HepG2 (cell line): ENCODE results near the gene KAT14. TPM values are rescaled to one million over a fixed set of nuclear protein-coding genes. Genes with fewer than 3 reads are reported as not detected.

Experiments used
- ATF7 ChIP-seq, 2 experiments: fragments of 450-650 bp in 1 of 2; sonication (generic) in 1 of 2; formaldehyde crosslinking in 1 of 2; IDR thresholded peaks; 2 replicates each; pipeline versions ENCODE4 v1.4.0 to v1.6.1; 2016 to 2020; ENCODE audit warnings: antibody characterized with exemption in 1 of 2, mild to moderate bottlenecking in 1 of 2, missing genetic modification reagents in 1 of 2
- HES4 ChIP-seq: sonication (generic); formaldehyde crosslinking; IDR thresholded peaks from 2 replicates; pipeline ENCODE4 v1.9.0; 2021; ENCODE audit warnings: mild to moderate bottlenecking, missing genetic modification reagents, borderline replicate concordance
- HNRNPL ChIP-seq: fragments of 200-400 bp; formaldehyde crosslinking; IDR thresholded peaks from 2 replicates; pipeline ENCODE4 v1.6.1; 2017; ENCODE audit warnings: mild to moderate bottlenecking, low read depth, low read length
- MED13 ChIP-seq: sonication (generic); formaldehyde crosslinking; IDR thresholded peaks from 2 replicates; pipeline ENCODE4 v1.5.0; 2020; ENCODE audit warnings: missing genetic modification reagents
- MTA1 ChIP-seq: sonication (generic); formaldehyde crosslinking; IDR thresholded peaks from 2 replicates; pipeline ENCODE4 v1.4.0; 2020; ENCODE audit warnings: missing genetic modification reagents, mild to moderate bottlenecking, borderline replicate concordance
- NAIF1 ChIP-seq: sonication (generic); formaldehyde crosslinking; IDR thresholded peaks from 2 replicates; pipeline ENCODE4 v1.5.0; 2020; ENCODE audit warnings: mild to moderate bottlenecking, missing genetic modification reagents, borderline replicate concordance
- PRMT3 ChIP-seq: sonication (generic); formaldehyde crosslinking; IDR thresholded peaks from 2 replicates; pipeline ENCODE4 v1.8.1; 2022; ENCODE audit warnings: low read depth, mild to moderate bottlenecking, moderate library complexity, missing genetic modification reagents, borderline replicate concordance
- ZMAT3 ChIP-seq: sonication (generic); formaldehyde crosslinking; conservative IDR thresholded peaks from 2 replicates; pipeline ENCODE4 v1.7.0; 2021; ENCODE audit warnings: missing genetic modification reagents
- ZNF331 ChIP-seq: sonication (generic); formaldehyde crosslinking; IDR thresholded peaks from 2 replicates; pipeline ENCODE4 v1.4.0; 2020; ENCODE audit warnings: missing genetic modification reagents
- ZSCAN25 ChIP-seq: sonication (generic); formaldehyde crosslinking; IDR thresholded peaks from 2 replicates; pipeline ENCODE4 v1.8.0; 2022; ENCODE audit warnings: mild to moderate bottlenecking, missing genetic modification reagents
- polyA plus RNA-seq, 8 experiments: library from polyadenylated mRNA; depleted of rRNA in 3 of 8; stranded (reverse) in 7 of 8; unstranded in 1 of 8; fragments of >200 nt; fragmentation: Illumina TruSeq in 4 of 8; extraction: Trizol in 4 of 8; gene quantifications; 2 replicates each; pipeline versions ENCODE4 v1.2.1 to v1.2.3, GENCODE V29; 2011 to 2016; ENCODE audit warnings: low read depth in 4 of 8, missing spikeins in 1 of 8, mixed read lengths in 1 of 8; ENCODE audit not compliant: insufficient read depth in 1 of 8
- total RNA-seq, 5 experiments: library from RNA; depleted of rRNA; stranded (reverse); fragments of >200 nt; fragmentation: Illumina TruSeq; extraction: Trizol; gene quantifications; 2 replicates each; pipeline ENCODE4 v1.2.3, GENCODE V29; 2016; ENCODE audit warnings: low read depth in 1 of 5
- TF ChIP-seq, protein P1 (sequence below): sonication (generic); formaldehyde crosslinking; IDR thresholded peaks from 2 replicates; pipeline ENCODE4 v1.5.0; 2020; ENCODE audit warnings: missing genetic modification reagents, mild to moderate bottlenecking, borderline replicate concordance
- TF ChIP-seq, protein P2 (sequence below): sonication (generic); formaldehyde crosslinking; IDR thresholded peaks from 2 replicates; pipeline ENCODE4 v1.4.0; 2020; ENCODE audit warnings: mild to moderate bottlenecking, low read depth, missing genetic modification reagents
- TF ChIP-seq, protein P3 (sequence below): sonication (generic); formaldehyde crosslinking; IDR thresholded peaks from 2 replicates; pipeline ENCODE4 v1.5.0; 2020; ENCODE audit warnings: mild to moderate bottlenecking, missing genetic modification reagents, borderline replicate concordance
- TF ChIP-seq, protein P4 (sequence below): sonication (generic); formaldehyde crosslinking; IDR thresholded peaks from 2 replicates; pipeline ENCODE4 v1.4.0; 2020; ENCODE audit warnings: missing genetic modification reagents

The KAT14 gene
- total and polyA plus RNA-seq, 2 of the 13 experiments (the other 11 are each of a cell fraction or from before 2014, with no cell fraction given) = 5.1 to 15.1 TPM

DNA sequence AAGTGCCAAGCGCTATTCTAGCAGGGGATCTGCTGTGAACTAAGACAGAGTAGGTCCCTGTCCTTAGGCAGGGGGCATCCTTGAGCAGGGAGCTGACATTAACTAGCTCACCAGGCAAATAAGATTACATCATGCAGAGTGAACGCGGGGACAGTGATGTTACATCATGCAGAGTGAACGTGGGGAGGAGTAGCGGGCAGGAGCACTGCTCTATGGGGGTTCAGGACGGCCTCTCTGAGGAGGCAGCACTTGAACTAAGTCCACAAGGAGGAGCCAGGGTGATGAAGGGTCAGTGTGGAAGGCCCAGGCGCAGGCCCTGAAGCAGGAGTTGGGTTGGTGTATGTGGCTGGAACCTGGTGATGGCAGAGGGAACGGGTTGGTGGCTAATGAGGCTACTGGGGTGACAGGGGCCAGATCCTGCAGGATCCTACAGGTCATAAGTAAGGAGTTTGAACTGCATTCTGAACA, 38.7 kb downstream of the KAT14 start (continued):
- TF ChIP-seq, protein P1, sequence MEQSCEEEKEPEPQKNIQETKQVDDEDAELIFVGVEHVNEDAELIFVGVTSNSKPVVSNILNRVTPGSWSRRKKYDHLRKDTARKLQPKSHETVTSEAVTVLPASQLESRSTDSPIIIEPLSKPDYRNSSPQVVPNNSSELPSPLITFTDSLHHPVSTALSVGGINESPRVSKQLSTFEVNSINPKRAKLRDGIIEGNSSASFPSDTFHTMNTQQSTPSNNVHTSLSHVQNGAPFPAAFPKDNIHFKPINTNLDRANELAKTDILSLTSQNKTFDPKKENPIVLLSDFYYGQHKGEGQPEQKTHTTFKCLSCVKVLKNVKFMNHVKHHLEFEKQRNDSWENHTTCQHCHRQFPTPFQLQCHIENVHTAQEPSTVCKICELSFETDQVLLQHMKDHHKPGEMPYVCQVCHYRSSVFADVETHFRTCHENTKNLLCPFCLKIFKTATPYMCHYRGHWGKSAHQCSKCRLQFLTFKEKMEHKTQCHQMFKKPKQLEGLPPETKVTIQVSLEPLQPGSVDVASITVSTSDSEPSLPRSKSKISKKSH (CRISPR knock-in tag) = peak; percentile 44; the same call in 1 of the 2 replicates
- TF ChIP-seq MED13 (CRISPR knock-in tag) (no peak), PRMT3 (CRISPR knock-in tag) (no peak), ZSCAN25 (no peak), ZNF331 (no peak), ZMAT3 (CRISPR knock-in tag) (no peak), MTA1 (CRISPR knock-in tag) (no peak), NAIF1 (no peak), HES4 (CRISPR knock-in tag) (no peak), HNRNPL (no peak), ATF7 (IDR thresholded peaks at IDR 0.05) (peak; percentile 89), ATF7 (CRISPR knock-in tag; IDR thresholded peaks at IDR 0.05) (no peak)
- TF ChIP-seq, protein P2, sequence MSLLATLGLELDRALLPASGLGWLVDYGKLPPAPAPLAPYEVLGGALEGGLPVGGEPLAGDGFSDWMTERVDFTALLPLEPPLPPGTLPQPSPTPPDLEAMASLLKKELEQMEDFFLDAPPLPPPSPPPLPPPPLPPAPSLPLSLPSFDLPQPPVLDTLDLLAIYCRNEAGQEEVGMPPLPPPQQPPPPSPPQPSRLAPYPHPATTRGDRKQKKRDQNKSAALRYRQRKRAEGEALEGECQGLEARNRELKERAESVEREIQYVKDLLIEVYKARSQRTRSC (CRISPR knock-in tag) = no peak
- TF ChIP-seq, protein P3, sequence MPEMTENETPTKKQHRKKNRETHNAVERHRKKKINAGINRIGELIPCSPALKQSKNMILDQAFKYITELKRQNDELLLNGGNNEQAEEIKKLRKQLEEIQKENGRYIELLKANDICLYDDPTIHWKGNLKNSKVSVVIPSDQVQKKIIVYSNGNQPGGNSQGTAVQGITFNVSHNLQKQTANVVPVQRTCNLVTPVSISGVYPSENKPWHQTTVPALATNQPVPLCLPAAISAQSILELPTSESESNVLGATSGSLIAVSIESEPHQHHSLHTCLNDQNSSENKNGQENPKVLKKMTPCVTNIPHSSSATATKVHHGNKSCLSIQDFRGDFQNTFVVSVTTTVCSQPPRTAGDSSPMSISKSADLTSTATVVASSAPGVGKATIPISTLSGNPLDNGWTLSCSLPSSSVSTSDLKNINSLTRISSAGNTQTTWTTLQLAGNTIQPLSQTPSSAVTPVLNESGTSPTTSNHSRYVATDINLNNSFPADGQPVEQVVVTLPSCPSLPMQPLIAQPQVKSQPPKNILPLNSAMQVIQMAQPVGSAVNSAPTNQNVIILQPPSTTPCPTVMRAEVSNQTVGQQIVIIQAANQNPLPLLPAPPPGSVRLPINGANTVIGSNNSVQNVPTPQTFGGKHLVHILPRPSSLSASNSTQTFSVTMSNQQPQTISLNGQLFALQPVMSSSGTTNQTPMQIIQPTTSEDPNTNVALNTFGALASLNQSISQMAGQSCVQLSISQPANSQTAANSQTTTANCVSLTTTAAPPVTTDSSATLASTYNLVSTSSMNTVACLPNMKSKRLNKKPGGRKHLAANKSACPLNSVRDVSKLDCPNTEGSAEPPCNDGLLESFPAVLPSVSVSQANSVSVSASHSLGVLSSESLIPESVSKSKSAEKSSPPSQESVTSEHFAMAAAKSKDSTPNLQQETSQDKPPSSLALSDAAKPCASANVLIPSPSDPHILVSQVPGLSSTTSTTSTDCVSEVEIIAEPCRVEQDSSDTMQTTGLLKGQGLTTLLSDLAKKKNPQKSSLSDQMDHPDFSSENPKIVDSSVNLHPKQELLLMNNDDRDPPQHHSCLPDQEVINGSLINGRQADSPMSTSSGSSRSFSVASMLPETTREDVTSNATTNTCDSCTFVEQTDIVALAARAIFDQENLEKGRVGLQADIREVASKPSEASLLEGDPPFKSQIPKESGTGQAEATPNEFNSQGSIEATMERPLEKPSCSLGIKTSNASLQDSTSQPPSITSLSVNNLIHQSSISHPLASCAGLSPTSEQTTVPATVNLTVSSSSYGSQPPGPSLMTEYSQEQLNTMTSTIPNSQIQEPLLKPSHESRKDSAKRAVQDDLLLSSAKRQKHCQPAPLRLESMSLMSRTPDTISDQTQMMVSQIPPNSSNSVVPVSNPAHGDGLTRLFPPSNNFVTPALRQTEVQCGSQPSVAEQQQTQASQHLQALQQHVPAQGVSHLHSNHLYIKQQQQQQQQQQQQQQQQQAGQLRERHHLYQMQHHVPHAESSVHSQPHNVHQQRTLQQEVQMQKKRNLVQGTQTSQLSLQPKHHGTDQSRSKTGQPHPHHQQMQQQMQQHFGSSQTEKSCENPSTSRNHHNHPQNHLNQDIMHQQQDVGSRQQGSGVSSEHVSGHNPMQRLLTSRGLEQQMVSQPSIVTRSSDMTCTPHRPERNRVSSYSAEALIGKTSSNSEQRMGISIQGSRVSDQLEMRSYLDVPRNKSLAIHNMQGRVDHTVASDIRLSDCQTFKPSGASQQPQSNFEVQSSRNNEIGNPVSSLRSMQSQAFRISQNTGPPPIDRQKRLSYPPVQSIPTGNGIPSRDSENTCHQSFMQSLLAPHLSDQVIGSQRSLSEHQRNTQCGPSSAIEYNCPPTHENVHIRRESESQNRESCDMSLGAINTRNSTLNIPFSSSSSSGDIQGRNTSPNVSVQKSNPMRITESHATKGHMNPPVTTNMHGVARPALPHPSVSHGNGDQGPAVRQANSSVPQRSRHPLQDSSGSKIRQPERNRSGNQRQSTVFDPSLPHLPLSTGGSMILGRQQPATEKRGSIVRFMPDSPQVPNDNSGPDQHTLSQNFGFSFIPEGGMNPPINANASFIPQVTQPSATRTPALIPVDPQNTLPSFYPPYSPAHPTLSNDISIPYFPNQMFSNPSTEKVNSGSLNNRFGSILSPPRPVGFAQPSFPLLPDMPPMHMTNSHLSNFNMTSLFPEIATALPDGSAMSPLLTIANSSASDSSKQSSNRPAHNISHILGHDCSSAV (CRISPR knock-in tag) = no peak
- TF ChIP-seq, protein P4, sequence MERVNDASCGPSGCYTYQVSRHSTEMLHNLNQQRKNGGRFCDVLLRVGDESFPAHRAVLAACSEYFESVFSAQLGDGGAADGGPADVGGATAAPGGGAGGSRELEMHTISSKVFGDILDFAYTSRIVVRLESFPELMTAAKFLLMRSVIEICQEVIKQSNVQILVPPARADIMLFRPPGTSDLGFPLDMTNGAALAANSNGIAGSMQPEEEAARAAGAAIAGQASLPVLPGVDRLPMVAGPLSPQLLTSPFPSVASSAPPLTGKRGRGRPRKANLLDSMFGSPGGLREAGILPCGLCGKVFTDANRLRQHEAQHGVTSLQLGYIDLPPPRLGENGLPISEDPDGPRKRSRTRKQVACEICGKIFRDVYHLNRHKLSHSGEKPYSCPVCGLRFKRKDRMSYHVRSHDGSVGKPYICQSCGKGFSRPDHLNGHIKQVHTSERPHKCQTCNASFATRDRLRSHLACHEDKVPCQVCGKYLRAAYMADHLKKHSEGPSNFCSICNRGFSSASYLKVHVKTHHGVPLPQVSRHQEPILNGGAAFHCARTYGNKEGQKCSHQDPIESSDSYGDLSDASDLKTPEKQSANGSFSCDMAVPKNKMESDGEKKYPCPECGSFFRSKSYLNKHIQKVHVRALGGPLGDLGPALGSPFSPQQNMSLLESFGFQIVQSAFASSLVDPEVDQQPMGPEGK (CRISPR knock-in tag) = peak; percentile 23; the same call in 1 of the 2 replicates
